ENCODE data around the gene LMBR1.

DNA sequence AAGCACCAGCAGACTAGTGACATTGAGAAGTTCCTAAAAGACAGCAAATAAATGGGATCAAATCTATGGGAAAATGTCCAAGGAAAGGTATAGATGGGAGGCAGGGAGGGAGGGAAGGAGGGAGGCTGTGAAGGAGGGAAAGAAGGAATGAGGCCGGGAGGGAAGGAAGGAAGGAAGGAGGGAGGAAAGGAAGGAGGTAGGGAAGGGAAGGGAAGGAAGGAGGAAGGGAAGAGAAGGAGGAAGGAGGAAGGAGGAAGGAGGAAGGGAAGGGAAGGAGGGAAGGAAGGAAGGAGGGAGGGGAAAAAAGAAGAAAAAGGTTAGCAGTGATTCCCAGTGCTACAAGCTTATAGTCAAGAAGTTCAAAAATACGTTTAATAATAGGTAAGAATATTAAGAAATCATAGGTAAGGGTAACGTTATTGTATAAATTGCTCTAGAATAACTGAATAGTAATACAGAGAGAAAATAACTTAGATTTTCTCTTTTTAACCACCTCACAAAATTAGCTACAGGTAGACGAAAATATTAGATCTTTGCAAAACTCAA, 106.9 kb downstream of the LMBR1 start:
- TF ChIP-seq CTCF (CRISPR knock-in tag; IDR thresholded peaks at IDR 0.05) = no peak
- TF ChIP-seq ZNF576 (CRISPR knock-in tag; IDR thresholded peaks at IDR 0.05) = no peak
- TF ChIP-seq SP2 (CRISPR knock-in tag; IDR thresholded peaks at IDR 0.05) = no peak
- TF ChIP-seq FOXO1 (CRISPR knock-in tag; IDR thresholded peaks at IDR 0.05) = no peak
- no peak for TF ChIP-seq ZNF10 (CRISPR knock-in tag; IDR thresholded peaks at IDR 0.05; ENCODE audit: borderline replicate concordance, low read depth)
- TF ChIP-seq JDP2 (CRISPR knock-in tag; IDR thresholded peaks at IDR 0.05; ENCODE audit: borderline replicate concordance) = no peak
- TF ChIP-seq CEBPB (IDR thresholded peaks at IDR 0.05; ENCODE audit: borderline replicate concordance, low read depth, low read length) = no peak
- TF ChIP-seq, protein P1, sequence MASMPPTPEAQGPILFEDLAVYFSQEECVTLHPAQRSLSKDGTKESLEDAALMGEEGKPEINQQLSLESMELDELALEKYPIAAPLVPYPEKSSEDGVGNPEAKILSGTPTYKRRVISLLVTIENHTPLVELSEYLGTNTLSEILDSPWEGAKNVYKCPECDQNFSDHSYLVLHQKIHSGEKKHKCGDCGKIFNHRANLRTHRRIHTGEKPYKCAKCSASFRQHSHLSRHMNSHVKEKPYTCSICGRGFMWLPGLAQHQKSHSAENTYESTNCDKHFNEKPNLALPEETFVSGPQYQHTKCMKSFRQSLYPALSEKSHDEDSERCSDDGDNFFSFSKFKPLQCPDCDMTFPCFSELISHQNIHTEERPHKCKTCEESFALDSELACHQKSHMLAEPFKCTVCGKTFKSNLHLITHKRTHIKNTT (CRISPR knock-in tag; IDR thresholded peaks at IDR 0.05) = no peak
- TF ChIP-seq ZNF430 (CRISPR knock-in tag; IDR thresholded peaks at IDR 0.05) = no peak
- TF ChIP-seq ATF2 (CRISPR knock-in tag; IDR thresholded peaks at IDR 0.05) = no peak

Data from HepG2 (cell line).